Liver (tissue), 4 donors: ENCODE data around the gene KLK13. TPM values are rescaled to one million over a fixed set of nuclear protein-coding genes. Genes with fewer than 3 reads are reported as not detected.

Experiments used
- polyA plus RNA-seq, 2 donors: library from polyadenylated mRNA; stranded (reverse) in 1 of 2; unstranded in 1 of 2; fragments of 200-250 nt in 1 of 2; fragments of >200 nt in 1 of 2; fragmentation: Nextera tagmentation in 1 of 2; extraction: Ambion mirVana in 1 of 2; gene quantifications; one replicate each; pipeline versions ENCODE4 v1.2.1 to v1.2.3, GENCODE V29; 2013 to 2015
- total RNA-seq, 2 donors: library from RNA; depleted of rRNA; stranded (reverse); fragments of >200 nt; gene quantifications; one replicate each; pipeline ENCODE4 v1.2.3, GENCODE V29; 2014
- donor health status: healthy.
- donor health status: healthy.
- donor health status: healthy.

The KLK13 gene
- total and polyA plus RNA-seq, 4 donors = not detected

Other genes with a start within 250 kb of the KLK13 start
- not detected for gene KLK1, start 241.3 kb downstream of the KLK13 start, total RNA-seq
- not detected for gene KLK1, start 241.3 kb downstream of the KLK13 start, polyA plus RNA-seq
- not detected for gene KLK15, start 231.5 kb downstream of the KLK13 start, total RNA-seq
- not detected for gene KLK15, start 231.5 kb downstream of the KLK13 start, polyA plus RNA-seq
- not detected for gene KLK3, start 210.2 kb downstream of the KLK13 start, total RNA-seq
- not detected for gene KLK3, start 210.2 kb downstream of the KLK13 start, polyA plus RNA-seq
- gene KLK2, start 191.7 kb downstream of the KLK13 start, total RNA-seq = not detected
- gene KLK2, start 191.7 kb downstream of the KLK13 start, polyA plus RNA-seq = not detected
- not detected for gene KLK4, start 153.7 kb downstream of the KLK13 start, total RNA-seq
- not detected for gene KLK4, start 153.7 kb downstream of the KLK13 start, polyA plus RNA-seq
- not detected for gene KLK5, start 112.1 kb downstream of the KLK13 start, total RNA-seq
- gene KLK5, start 112.1 kb downstream of the KLK13 start, polyA plus RNA-seq = not detected
- not detected for gene KLK6, start 95.5 kb downstream of the KLK13 start, total RNA-seq
- gene KLK6, start 95.5 kb downstream of the KLK13 start, polyA plus RNA-seq = not detected
- not detected for gene KLK7, start 81.2 kb downstream of the KLK13 start, total RNA-seq
- gene KLK7, start 81.2 kb downstream of the KLK13 start, polyA plus RNA-seq = not detected
- not detected for gene KLK8, start 63.5 kb downstream of the KLK13 start, total RNA-seq
- not detected for gene KLK8, start 63.5 kb downstream of the KLK13 start, polyA plus RNA-seq
- not detected for gene KLK10, start 45.4 kb downstream of the KLK13 start, total RNA-seq
- under 1 TPM in 1 of 2 donors, not detected in 1; 0.06 TPM for gene KLK10, start 45.4 kb downstream of the KLK13 start, polyA plus RNA-seq
- under 1 TPM in 1 of 2 donors, not detected in 1; 0.25 TPM for gene KLK11, start 38.5 kb downstream of the KLK13 start, total RNA-seq
- under 1 TPM in 1 of 2 donors, not detected in 1; 0.07 TPM for gene KLK11, start 38.5 kb downstream of the KLK13 start, polyA plus RNA-seq
- not detected for gene KLK12, start 30.1 kb downstream of the KLK13 start, total RNA-seq
- not detected for gene KLK12, start 30.1 kb downstream of the KLK13 start, polyA plus RNA-seq
- not detected for gene KLK14, start 17.8 kb upstream of the KLK13 start, total RNA-seq
- under 1 TPM in 1 of 2 donors, not detected in 1; 0.06 TPM for gene KLK14, start 17.8 kb upstream of the KLK13 start, polyA plus RNA-seq
- gene CTU1, start 43.3 kb upstream of the KLK13 start, total RNA-seq = 1 to 10 TPM; 3.4 to 3.7 TPM
- 1 to 10 TPM in 1 of 2 donors, under 1 TPM in 1; 0.19 to 1.6 TPM for gene CTU1, start 43.3 kb upstream of the KLK13 start, polyA plus RNA-seq
- gene SIGLEC9, start 59.8 kb upstream of the KLK13 start, total RNA-seq = 1 to 10 TPM; 4.8 to 5.4 TPM
- 1 to 10 TPM; 3.0 to 4.1 TPM for gene SIGLEC9, start 59.8 kb upstream of the KLK13 start, polyA plus RNA-seq
- 1 to 10 TPM; 3.2 to 4.7 TPM for gene SIGLEC7, start 77.2 kb upstream of the KLK13 start, total RNA-seq
- gene SIGLEC7, start 77.2 kb upstream of the KLK13 start, polyA plus RNA-seq = 1 to 10 TPM; 2.7 to 4.8 TPM
- 1 to 10 TPM; 2.8 to 4.8 TPM for gene CD33, start 160.0 kb upstream of the KLK13 start, total RNA-seq
- 1 to 10 TPM; 1.3 to 5.1 TPM for gene CD33, start 160.0 kb upstream of the KLK13 start, polyA plus RNA-seq
- under 1 TPM in 1 of 2 donors, not detected in 1; 0.05 TPM for gene SIGLECL1, start 186.0 kb upstream of the KLK13 start, total RNA-seq
- not detected for gene SIGLECL1, start 186.0 kb upstream of the KLK13 start, polyA plus RNA-seq
- under 1 TPM in 1 of 2 donors, not detected in 1; 0.25 TPM for gene IGLON5, start 246.6 kb upstream of the KLK13 start, total RNA-seq
- under 1 TPM; 0.25 to 0.46 TPM for gene IGLON5, start 246.6 kb upstream of the KLK13 start, polyA plus RNA-seq